Activated CD8-positive, alpha-beta memory T cell treated with anti-CD3 and anti-CD28 coated beads, Interleukin-2, amount 10 ng/mL, durations not matched to agents 7 days and 5 days (primary cell): Measurements from ENCODE around the gene GLRX. TPM values are rescaled to one million over a fixed set of nuclear protein-coding genes. Genes with fewer than 3 reads are reported as not detected.
"Not testable (repeated sequence)": the region's sequence is repeated elsewhere in the genome, so short reads cannot be mapped to it uniquely, and the experiment has no call there.

ENCODE experiments used
- ATAC-seq: fragments of 150-1000 bp; cut with Tn5 transposase; one replicate; pipeline ENCODE4 v1.10.0; 2021; ENCODE audit warnings: moderate library complexity
- CTCF ChIA-PET: fragments of 350-600 bp; sonication (Branson Sonifier 250); formaldehyde crosslinking; loops from one replicate; lab custom pipeline; 2021; ENCODE audit warnings: antibody characterized with exemption; lab: Charles Lee
- DNase-seq: peaks from one replicate; pipeline ENCODE4 v3.0.0-alpha.2; 2020
- H3K27ac Mint-ChIP-seq: one replicate; pipeline ENCODE4 v1.8.0; 2021; ENCODE audit warnings: mild to moderate bottlenecking, mixed read lengths
- H3K27me3 Mint-ChIP-seq: one replicate; pipeline ENCODE4 v1.8.0; 2021; ENCODE audit warnings: mixed read lengths
- H3K36me3 Mint-ChIP-seq: one replicate; pipeline ENCODE4 v1.8.0; 2021; ENCODE audit warnings: mild to moderate bottlenecking, mixed read lengths
- H3K4me1 Mint-ChIP-seq: one replicate; pipeline ENCODE4 v1.8.0; 2021; ENCODE audit warnings: mixed read lengths
- H3K4me3 Mint-ChIP-seq: one replicate; pipeline ENCODE4 v1.8.0; 2021; ENCODE audit warnings: mild to moderate bottlenecking, moderate library complexity, mixed read lengths
- H3K9me3 Mint-ChIP-seq: one replicate; pipeline ENCODE4 v1.8.0; 2022; ENCODE audit warnings: low read depth, mixed read lengths
- total RNA-seq, 2 experiments: library from RNA; stranded (reverse); gene quantifications; one replicate each; pipeline ENCODE4 v1.2.3, GENCODE V29; 2021

GLRX gene
- total RNA-seq, 2 experiments from 2014 or later: 65.3 to 67.1 TPM

DNA sequence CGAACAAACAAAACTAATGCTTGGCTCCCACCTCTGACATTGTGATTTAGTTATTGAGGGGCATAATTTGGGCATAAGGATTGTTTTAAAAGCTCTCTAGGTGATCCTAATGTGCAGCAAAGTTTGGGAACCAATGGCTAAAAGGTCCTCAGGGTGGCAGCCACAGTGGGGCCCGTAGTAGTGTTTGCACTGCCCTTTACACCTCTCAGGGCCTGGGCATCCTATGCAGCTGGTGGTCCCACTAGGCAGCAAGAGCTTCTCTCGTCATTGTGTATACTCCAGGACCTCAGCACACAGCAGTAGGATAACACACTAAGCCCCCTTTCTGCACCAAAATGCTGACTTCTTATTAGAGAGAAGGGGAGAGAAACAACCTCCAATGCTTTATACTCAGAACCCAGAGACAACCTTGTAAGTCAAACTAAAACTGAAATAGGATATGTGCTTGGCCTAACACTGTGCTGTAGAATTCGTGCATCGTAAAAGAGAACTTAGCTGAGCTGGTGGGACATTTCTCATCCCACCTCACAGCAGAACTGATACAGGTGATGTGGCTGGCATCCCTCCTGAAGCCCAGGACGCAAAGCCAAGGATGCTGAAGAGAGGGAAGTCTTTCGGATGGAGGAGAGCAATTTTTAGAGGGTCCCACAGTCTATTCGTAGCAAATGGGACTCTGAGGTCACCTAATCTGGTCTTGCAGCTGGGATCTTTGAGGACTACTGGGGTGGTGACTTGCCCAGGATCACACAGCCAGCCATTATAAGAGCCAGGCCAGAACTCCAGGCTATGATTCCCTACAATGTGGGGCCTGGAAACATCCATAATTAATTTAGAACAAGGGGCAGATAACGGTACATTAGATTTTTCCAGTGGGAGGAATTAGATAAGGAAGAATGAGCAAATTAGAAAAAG, 1.2 kb downstream of the GLRX start:
- H3K27me3 Mint-ChIP-seq: no peaks in the 10 kb centered on the region
- peak overlapping the region; percentile 93 for H3K4me3 Mint-ChIP-seq
- H3K27ac Mint-ChIP-seq: peak overlapping the region; percentile 90
- CTCF ChIA-PET: interaction anchor here (1.3 to 9.5 kb wide), 7 partner anchors 11 to 178 kb away, joined by 4 to 93 read pairs (median 20); partner anchors contain the start of gene RFESD
- H3K4me1 Mint-ChIP-seq: peaks cover 69% of the 10 kb centered on the region
- no peaks in the 10 kb centered on the region for H3K9me3 Mint-ChIP-seq
- peaks cover 21% of the 10 kb centered on the region for H3K36me3 Mint-ChIP-seq
- peak; percentile 17 for ATAC-seq
- DNase-seq: no peak

DNA sequence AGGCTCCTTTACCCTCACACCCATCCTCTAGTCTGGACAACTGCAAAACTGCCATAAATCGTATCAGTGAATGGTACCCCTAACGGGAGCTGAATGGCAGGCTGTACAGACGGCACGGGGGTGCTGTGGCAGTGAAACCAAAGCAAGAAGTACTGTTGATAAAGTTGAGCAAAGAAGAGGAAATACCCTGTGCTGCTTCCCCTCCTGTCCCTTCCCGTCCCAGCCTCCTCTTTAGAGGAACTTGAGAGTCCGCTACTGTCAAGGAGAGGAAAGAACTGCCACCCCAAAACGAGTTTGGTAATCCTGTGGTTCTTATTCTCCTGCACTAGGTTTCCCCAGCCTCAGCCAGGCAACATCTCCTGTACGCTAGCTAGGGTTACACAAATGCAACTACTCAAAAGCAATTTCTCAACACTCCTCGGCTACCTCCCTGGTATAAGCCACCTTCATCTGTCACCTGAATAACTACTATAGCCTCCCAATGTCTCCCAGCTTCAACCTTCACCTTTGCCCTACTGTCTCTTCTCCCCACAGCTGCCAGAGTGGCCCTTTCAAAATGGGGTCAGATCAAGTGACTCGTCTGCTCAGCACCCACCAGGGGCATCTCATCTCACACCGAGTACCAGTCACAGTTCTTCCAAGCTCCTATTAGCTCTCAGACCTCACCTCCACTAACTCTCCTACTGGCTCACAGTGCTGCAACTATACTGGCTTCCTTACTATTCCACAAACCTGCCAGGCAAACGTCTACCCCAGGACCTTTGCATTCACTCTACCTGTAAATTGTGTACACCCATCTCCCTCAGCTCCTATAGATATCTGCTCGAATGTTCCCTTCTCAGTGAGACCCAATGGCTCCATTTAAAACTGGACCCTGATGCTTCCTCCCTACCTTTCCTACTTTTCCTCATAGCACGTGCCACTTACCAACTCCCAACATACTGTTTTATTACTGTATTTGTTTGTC, 4.1 kb downstream of the GLRX start:
- CTCF ChIA-PET: interaction anchor here (1.0 to 9.5 kb wide), 7 partner anchors 10 to 196 kb away, joined by 3 to 93 read pairs (median 6); no protein-coding TSS in a partner anchor
- Mint-ChIP-seq H3K36me3 (peaks cover 45% of the 10 kb centered on the region), H3K4me3 (peak overlapping the region; percentile 66), H3K27ac (peak overlapping the region; percentile 80), H3K27me3 (no peaks in the 10 kb centered on the region), H3K9me3 (no peaks in the 10 kb centered on the region), H3K4me1 (peaks cover 61% of the 10 kb centered on the region)
- DNase-seq: peak; percentile 54
- no peak for ATAC-seq

DNA sequence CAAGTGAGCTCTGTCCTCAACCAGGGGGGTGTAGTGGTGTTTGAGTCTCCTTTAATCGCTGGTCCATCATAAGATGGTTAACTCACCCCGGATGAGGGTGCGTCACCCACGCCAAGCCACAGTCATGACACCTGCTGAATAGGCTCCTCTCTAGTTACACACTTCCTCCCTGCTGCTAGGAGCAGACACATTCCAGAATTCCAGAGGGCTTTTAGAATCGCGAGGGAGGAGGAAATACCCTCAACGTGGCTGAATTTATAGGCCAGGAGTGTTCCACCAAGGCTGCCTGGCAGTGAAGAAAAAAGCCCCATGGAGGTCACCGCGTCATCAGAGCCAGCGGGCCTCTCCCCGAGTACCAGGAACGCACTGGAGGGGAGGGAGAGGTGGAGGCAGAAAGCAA, 5.1 kb downstream of the GLRX start:
- Mint-ChIP-seq H3K9me3 (no peaks in the 10 kb centered on the region), H3K36me3 (peaks cover 49% of the 10 kb centered on the region), H3K4me1 (peaks cover 62% of the 10 kb centered on the region), H3K4me3 (peak overlapping the region; percentile 66), H3K27ac (peak overlapping the region; percentile 80), H3K27me3 (no peaks in the 10 kb centered on the region)
- ATAC-seq (peak; percentile 22), DNase-seq (peak; percentile 60)
- CTCF ChIA-PET: interaction anchor here (1.0 to 9.5 kb wide), 7 partner anchors 9 to 195 kb away, joined by 3 to 93 read pairs (median 6); no protein-coding TSS in a partner anchor

DNA sequence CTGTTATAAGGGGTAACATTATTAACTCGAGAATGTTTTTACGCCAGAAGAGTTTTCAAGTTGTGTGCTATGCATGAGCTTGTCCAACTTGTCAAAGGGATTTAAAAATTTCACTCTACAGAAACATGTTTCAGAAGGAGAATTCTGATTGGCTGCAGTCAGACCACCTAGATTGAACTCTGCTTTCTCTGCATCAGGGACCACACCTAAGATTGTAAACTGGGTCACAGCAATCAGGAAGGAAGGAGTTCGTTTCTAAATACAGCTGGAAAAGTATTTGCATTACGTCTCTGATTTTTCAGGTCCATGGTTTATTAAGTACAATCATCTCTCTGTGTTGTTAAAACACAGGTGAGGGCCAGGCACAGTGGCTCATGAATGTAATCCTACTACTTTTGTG, 5.8 kb downstream of the GLRX start:
- no peak for DNase-seq
- no peaks in the 10 kb centered on the region for H3K9me3 Mint-ChIP-seq
- no peak for ATAC-seq
- H3K27ac Mint-ChIP-seq: peak overlapping the region; percentile 80
- H3K4me3 Mint-ChIP-seq: no peak overlapping the region
- H3K36me3 Mint-ChIP-seq: peaks cover 50% of the 10 kb centered on the region
- CTCF ChIA-PET: interaction anchor here (0.8 to 3.7 kb wide), 4 partner anchors 8 to 45 kb away, joined by 3 to 24 read pairs (median 4); no protein-coding TSS in a partner anchor
- no peaks in the 10 kb centered on the region for H3K27me3 Mint-ChIP-seq
- peaks cover 68% of the 10 kb centered on the region for H3K4me1 Mint-ChIP-seq

DNA sequence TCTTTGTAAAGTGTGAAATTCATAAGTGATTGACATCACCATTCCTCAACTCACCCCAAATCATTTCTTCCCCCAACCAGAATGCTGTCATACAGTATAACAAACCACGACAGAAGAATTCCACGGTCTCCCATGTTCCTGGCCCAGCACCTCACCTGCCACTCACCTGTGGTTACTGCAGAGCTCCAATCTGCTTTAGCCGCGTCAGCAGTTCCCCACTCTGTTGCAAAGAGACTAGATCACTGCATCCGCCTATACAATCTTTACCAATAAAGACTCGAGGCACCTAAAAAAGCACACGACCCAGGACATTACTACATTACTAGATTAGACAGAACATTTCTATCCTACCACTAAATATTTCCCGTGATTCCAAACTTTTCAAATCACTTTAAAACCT, 6.2 kb downstream of the GLRX start:
- Mint-ChIP-seq H3K27ac (no peak overlapping the region), H3K4me1 (peaks cover 71% of the 10 kb centered on the region), H3K9me3 (no peaks in the 10 kb centered on the region), H3K4me3 (no peak overlapping the region), H3K27me3 (no peaks in the 10 kb centered on the region), H3K36me3 (peaks cover 49% of the 10 kb centered on the region)
- ATAC-seq: no peak
- CTCF ChIA-PET: interaction anchor here (0.8 to 3.7 kb wide), 4 partner anchors 8 to 45 kb away, joined by 3 to 24 read pairs (median 4); no protein-coding TSS in a partner anchor
- DNase-seq: no peak

DNA sequence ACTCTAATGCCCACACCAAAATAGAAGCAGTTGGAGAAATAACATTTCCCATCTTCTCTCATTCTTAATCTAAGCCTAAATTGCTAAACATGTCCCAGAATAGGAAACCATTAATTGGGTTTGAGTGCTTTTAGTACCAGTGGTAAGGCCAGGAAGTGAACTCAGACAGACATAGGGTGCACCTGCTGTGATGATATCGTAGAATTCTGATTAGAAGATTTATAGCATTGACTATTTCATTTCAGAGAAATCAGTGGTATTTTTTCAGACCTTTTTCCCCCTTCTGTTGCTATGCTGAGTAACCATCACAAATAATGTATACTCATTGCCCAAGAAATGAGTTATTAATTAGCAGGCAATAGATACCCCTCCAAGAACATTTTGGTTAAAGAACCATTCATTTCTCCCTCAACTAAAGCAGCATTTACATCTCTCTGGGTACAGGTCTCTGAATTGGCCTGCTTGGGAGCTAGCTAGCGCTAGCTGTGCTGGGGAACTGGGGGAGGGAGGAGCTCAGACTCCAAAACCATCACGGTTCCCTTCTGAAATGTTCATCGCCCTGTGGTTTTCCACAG, 7.3 kb downstream of the GLRX start:
- H3K4me1 Mint-ChIP-seq: peaks cover 76% of the 10 kb centered on the region
- no peak overlapping the region for H3K27ac Mint-ChIP-seq
- DNase-seq (no peak), ATAC-seq (no peak)
- no peak overlapping the region for H3K4me3 Mint-ChIP-seq
- H3K9me3 Mint-ChIP-seq: no peaks in the 10 kb centered on the region
- CTCF ChIA-PET: interaction anchor here (1.3 to 3.7 kb wide), 2 partner anchors 9 to 34 kb away, joined by 3 to 24 read pairs; no protein-coding TSS in a partner anchor
- no peaks in the 10 kb centered on the region for H3K27me3 Mint-ChIP-seq
- H3K36me3 Mint-ChIP-seq: peaks cover 48% of the 10 kb centered on the region

DNA sequence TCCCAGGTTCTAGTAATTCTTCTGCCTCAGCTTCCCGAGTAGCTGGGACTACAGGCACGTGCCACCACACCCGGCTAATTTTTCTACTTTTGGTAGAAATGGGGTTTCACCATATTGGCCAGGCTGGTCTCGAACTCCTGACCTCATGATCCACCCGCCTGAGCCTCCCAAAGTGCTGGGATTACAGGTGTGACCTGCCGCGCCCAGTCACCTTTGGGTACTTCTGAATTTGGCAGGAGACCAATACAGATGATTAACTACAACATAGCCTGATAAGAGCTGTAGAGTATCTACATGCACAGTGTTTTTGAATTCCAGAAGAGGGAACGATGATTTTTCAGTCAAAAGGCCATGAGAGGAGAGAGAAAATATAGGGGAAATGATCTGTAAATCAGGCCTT, 9.5 kb downstream of the GLRX start:
- H3K4me1 Mint-ChIP-seq: peaks cover 79% of the 10 kb centered on the region
- CTCF ChIA-PET: interaction anchor here (1.7 to 9.8 kb wide), 2 partner anchors 9 to 31 kb away, joined by 13 to 93 read pairs; partner anchors contain the start of gene GLRX
- ATAC-seq, H3K4me3 Mint-ChIP-seq, DNase-seq, H3K27me3 Mint-ChIP-seq, H3K9me3 Mint-ChIP-seq: not testable (repeated sequence)
- peak overlapping the region; percentile 2 for H3K27ac Mint-ChIP-seq
- peaks cover 42% of the 10 kb centered on the region for H3K36me3 Mint-ChIP-seq

DNA sequence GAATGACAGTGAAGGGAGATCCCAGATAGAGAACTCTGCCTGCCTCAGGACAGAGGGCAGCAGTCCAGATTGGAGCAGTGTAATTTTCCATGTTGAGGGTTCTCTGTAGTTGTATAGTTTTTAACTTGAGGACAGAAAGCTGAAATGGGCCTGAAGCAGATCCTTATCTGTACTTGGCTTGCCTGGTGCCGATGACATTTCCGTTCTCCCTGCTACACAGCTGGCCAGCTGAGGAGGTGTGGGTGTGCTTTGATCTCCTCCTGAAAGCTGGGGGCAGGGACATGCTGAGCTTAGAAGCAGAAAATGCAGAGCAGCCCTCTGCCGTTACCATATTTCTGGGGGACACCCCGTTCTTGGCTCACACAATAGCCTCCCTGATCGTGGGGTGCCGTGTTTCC, 10.5 kb downstream of the GLRX start:
- DNase-seq: no peak
- Mint-ChIP-seq H3K9me3 (no peaks in the 10 kb centered on the region), H3K27me3 (no peaks in the 10 kb centered on the region), H3K36me3 (peaks cover 38% of the 10 kb centered on the region), H3K27ac (peak overlapping the region; percentile 34), H3K4me1 (peaks cover 76% of the 10 kb centered on the region), H3K4me3 (no peak overlapping the region)
- CTCF ChIA-PET: interaction anchor here (1.1 to 9.8 kb wide), 3 partner anchors 10 to 30 kb away, joined by 3 to 93 read pairs (median 13); partner anchors contain the start of gene GLRX
- no peak for ATAC-seq

DNA sequence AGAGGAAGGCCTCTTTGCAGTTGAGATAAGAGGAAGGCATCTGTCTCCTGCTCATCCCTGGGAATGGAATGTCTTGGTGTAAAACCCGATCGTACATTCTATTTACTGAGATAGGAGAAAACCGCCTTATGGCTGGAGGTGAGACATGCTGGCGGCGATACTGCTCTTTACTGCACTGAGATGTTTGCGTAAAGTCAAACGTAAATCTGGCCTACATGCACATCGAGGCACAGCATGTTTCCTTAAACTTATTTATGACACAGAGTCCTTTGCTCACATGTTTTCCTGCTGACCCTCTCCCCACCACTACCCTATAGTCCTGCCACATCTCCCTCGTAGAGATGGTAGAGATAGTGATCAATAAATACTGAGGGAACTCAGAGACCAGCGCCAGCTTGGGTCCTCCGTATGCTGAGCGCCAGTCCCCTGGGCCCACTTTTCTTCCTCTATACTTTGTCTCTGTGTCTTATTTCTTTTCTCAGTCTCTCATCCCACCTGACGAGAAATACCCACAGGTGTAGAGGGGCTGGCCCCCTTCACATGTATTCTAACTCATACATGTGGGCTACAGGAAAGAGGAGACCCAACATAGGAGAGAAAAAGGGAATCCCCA, 11.0 kb downstream of the GLRX start:
- not testable (repeated sequence) for H3K27me3 Mint-ChIP-seq, DNase-seq, ATAC-seq, H3K9me3 Mint-ChIP-seq, H3K4me3 Mint-ChIP-seq
- CTCF ChIA-PET: interaction anchor here (0.9 to 9.8 kb wide), 5 partner anchors 10 to 525 kb away, joined by 3 to 93 read pairs (median 13); partner anchors contain the start of gene GLRX
- H3K4me1 Mint-ChIP-seq: peaks cover 70% of the 10 kb centered on the region
- peaks cover 34% of the 10 kb centered on the region for H3K36me3 Mint-ChIP-seq
- H3K27ac Mint-ChIP-seq: peak overlapping the region; percentile 34

DNA sequence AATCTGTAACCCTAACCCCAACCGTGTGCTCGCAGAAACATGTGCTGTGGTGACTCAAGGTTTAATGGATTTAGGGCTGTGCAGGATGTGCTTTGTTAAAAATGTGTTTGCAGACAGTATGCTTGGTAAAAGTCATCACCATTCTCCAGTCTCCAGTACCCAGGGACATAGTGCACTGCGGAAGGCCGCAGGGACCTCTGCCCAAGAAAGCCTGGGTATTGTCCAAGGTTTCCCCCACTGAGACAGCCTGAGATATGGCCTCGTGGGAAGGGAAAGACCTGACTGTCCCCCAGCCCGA, 11.5 kb downstream of the GLRX start:
- Mint-ChIP-seq H3K36me3 (peaks cover 29% of the 10 kb centered on the region), H3K4me1 (peaks cover 66% of the 10 kb centered on the region), H3K27ac (peak overlapping the region; percentile 59)
- not testable (repeated sequence) for H3K4me3 Mint-ChIP-seq, H3K9me3 Mint-ChIP-seq, H3K27me3 Mint-ChIP-seq, DNase-seq, ATAC-seq
- CTCF ChIA-PET: interaction anchor here (0.8 to 9.8 kb wide), 5 partner anchors 11 to 525 kb away, joined by 3 to 93 read pairs (median 3); partner anchors contain the start of gene GLRX

DNA sequence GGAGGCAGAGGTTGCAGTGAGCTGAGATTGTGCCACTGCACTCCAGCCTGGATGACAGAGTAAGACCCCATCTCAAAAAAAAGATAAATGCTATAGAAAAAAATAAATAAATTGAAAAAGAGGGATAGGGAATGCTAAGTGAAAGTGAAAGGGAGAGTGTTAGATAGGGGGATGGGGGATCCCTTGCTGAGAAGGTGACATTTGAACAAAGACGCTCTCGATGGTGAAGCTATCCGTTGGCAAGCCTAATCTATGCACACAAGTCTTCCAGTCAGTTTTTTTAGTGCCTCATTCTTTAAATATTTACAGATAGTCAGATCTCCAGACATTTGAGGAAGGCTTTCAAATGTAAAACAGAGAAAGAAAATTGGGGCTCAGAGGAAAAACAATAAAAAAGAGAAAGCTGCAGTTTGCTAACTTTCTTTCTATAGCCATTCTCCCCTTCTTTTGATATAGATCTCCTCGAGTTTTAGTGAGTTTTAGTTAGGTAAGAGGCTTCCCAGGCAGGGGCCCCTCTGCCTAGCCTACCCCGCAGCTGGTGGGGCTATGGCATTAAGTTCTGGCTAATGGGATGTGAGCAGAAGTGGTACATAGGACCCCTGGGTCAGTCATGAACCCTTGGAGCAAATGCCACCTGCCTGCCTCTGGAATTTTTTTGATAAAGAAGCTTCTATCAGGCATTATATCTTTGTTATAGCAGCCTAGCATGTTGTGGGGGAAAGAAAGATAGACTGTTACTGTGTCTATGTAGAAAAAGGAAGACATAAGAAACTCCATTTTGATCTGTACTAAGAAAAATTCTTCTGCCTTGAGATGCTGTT, 12.0 kb downstream of the GLRX start:
- no peaks in the 10 kb centered on the region for H3K27me3 Mint-ChIP-seq
- DNase-seq: no peak
- H3K9me3 Mint-ChIP-seq: no peaks in the 10 kb centered on the region
- peak overlapping the region; percentile 45 for H3K4me3 Mint-ChIP-seq
- H3K36me3 Mint-ChIP-seq: peaks cover 23% of the 10 kb centered on the region
- peaks cover 60% of the 10 kb centered on the region for H3K4me1 Mint-ChIP-seq
- CTCF ChIA-PET: interaction anchor here (0.8 to 9.8 kb wide), 7 partner anchors 11 to 526 kb away, joined by 3 to 93 read pairs (median 3); partner anchors contain the start of gene GLRX
- ATAC-seq: no peak
- H3K27ac Mint-ChIP-seq: peak overlapping the region; percentile 86
